Keratinocyte (primary cell): Measurements from ENCODE around the gene MELTF.

Experiments
- EZH2 ChIP-seq: IDR thresholded peaks from one replicate; pipeline ENCODE4 v1.6.1; 2012; ENCODE audit warnings: inconsistent platforms, mild to moderate bottlenecking, low read length, moderate library complexity
- TF ChIP-seq, protein P1 (sequence below), 3 experiments: IDR thresholded peaks in 1 of 3; conservative IDR thresholded peaks in 1 of 3; optimal IDR thresholded peaks in 1 of 3; 2 replicates in 2 of 3; 3 replicates in 1 of 3; pipeline versions ENCODE3 to v1.5.1; 2011; ENCODE audit warnings: low read length in 3 of 3, mild to moderate bottlenecking in 3 of 3, moderate library complexity in 2 of 3, control low read depth in 1 of 3, inconsistent platforms in 1 of 3; ENCODE audit not compliant: insufficient read depth in 2 of 3; ENCODE audit errors: extremely low read depth in 1 of 3

DNA sequence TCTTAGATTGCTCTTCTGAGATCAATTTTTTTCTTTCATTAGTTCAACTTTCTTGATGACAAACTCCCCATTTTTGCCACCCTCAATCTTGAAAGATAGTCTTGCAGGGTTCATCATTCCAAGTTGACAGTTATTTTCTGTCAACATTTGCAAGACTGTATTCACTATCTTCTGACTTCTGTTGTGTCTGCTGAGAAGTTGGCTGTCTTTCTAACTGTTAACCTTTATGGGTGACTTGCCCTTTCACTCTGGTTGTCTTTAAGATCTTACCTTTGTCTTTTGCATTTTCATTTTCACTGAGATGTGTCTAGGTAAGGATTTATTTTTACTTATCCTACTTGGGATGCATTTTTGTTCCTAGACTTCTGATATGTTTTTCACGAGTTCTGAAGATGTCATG, 46.4 kb downstream of the MELTF start:
- TF ChIP-seq, protein P1, sequence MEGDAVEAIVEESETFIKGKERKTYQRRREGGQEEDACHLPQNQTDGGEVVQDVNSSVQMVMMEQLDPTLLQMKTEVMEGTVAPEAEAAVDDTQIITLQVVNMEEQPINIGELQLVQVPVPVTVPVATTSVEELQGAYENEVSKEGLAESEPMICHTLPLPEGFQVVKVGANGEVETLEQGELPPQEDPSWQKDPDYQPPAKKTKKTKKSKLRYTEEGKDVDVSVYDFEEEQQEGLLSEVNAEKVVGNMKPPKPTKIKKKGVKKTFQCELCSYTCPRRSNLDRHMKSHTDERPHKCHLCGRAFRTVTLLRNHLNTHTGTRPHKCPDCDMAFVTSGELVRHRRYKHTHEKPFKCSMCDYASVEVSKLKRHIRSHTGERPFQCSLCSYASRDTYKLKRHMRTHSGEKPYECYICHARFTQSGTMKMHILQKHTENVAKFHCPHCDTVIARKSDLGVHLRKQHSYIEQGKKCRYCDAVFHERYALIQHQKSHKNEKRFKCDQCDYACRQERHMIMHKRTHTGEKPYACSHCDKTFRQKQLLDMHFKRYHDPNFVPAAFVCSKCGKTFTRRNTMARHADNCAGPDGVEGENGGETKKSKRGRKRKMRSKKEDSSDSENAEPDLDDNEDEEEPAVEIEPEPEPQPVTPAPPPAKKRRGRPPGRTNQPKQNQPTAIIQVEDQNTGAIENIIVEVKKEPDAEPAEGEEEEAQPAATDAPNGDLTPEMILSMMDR (optimal IDR thresholded peaks at IDR 0.05 in 1 of 3, IDR thresholded peaks at IDR 0.05 in 1 of 3, conservative IDR thresholded peaks at IDR 0.05 in 1 of 3; ENCODE audit: extremely low read depth in 1 of 3, insufficient read depth in 2 of 3, low read length in 3 of 3) = no peak
- no peak for TF ChIP-seq EZH2
